ENCODE data around the gene LRP11. TPM values are rescaled to one million over a fixed set of nuclear protein-coding genes. Genes with fewer than 3 reads are reported as not detected.

Gene LRP11
- polyA plus RNA-seq, 3 donors = 0.20 to 0.41 (median 0.32) TPM

- H3K4me2 ChIP-seq (replicated peaks; ENCODE audit: extremely low read depth, low read length, poor library complexity, severe bottlenecking) = no peak overlapping the region
- no peaks in the 10 kb centered on the region for H3K79me2 ChIP-seq (ENCODE audit: insufficient read depth, low read length)
- H3K9me3 ChIP-seq (replicated peaks in 1 of 2; ENCODE audit: control insufficient read depth in 1 of 2, insufficient read depth in 1 of 2, low read length in 2 of 2) = peaks cover 9 to 10% of the 10 kb centered on the region in 2 donors
- no peak overlapping the region for H2AFZ ChIP-seq (ENCODE audit: insufficient read depth, low read depth, low read length, poor library complexity, severe bottlenecking)
- WGBS (ENCODE audit: insufficient coverage) = 74% methylated on average over 6 of the region's 6 CpGs
- H3K27ac ChIP-seq (ENCODE audit: low read depth in 1 of 2, low read length in 2 of 2) = no peak overlapping the region
- DNase-seq = no peak
- H3K4me1 ChIP-seq (ENCODE audit: control insufficient read depth in 1 of 2, insufficient read depth in 2 of 2, low read length in 2 of 2) = no peaks in the 10 kb centered on the region
- Mint-ChIP-seq H3K4me3 (no peak overlapping the region), H3K36me3 (peaks cover 0 to 2% of the 10 kb centered on the region in 2 donors), H3K9me3 (peaks cover 8 to 18% (median 13%) of the 10 kb centered on the region in 7 donors), H3K27ac (no peak overlapping the region), H3K4me1 (no peaks in the 10 kb centered on the region), H3K27me3 (ENCODE audit: low read depth in 3 of 3) (peaks cover 7 to 11% (median 9%) of the 10 kb centered on the region in 3 donors)
- intact Hi-C loops (cut with micrococcal nuclease) = no loop called here
- H4K20me1 ChIP-seq (ENCODE audit: insufficient read depth, low read length) = no peaks in the 10 kb centered on the region
- no peak overlapping the region for H3K9ac ChIP-seq (ENCODE audit: insufficient read depth, low read length, poor library complexity, severe bottlenecking)
- no peaks in the 10 kb centered on the region for H3K27me3 ChIP-seq (ENCODE audit: control insufficient read depth in 2 of 2, insufficient read depth in 2 of 2, low read length in 2 of 2)
- H3K36me3 ChIP-seq (replicated peaks in 1 of 2; ENCODE audit: control insufficient read depth in 1 of 2, insufficient read depth in 2 of 2, low read length in 2 of 2) = no peaks in the 10 kb centered on the region
- no peak overlapping the region for H3K4me3 ChIP-seq (replicated peaks in 1 of 3; ENCODE audit: low read depth in 2 of 3, low read length in 3 of 3)
- no peak for TF ChIP-seq CTCF (IDR thresholded peaks at IDR 0.05)
Observed at GRCh38 chr6:149905911-149906371, 41.8 kb upstream of the LRP11 start.

GRCh38 chr6:149905371-149905910, 41.3 kb upstream of the LRP11 start:
- no peak overlapping the region for H3K4me3 Mint-ChIP-seq
- H3K4me1 Mint-ChIP-seq = no peaks in the 10 kb centered on the region
- H3K4me1 ChIP-seq (ENCODE audit: control insufficient read depth in 1 of 2, insufficient read depth in 2 of 2, low read length in 2 of 2) = no peaks in the 10 kb centered on the region
- no peaks in the 10 kb centered on the region for H3K79me2 ChIP-seq (ENCODE audit: insufficient read depth, low read length)
- intact Hi-C loops (cut with micrococcal nuclease) = no loop called here
- H3K36me3 ChIP-seq (replicated peaks in 1 of 2; ENCODE audit: control insufficient read depth in 1 of 2, insufficient read depth in 2 of 2, low read length in 2 of 2) = no peaks in the 10 kb centered on the region
- peaks cover 9 to 10% of the 10 kb centered on the region in 2 donors for H3K9me3 ChIP-seq (replicated peaks in 1 of 2; ENCODE audit: control insufficient read depth in 1 of 2, insufficient read depth in 1 of 2, low read length in 2 of 2)
- no peak overlapping the region for H3K4me3 ChIP-seq (replicated peaks in 1 of 3; ENCODE audit: low read depth in 2 of 3, low read length in 3 of 3)
- no peak overlapping the region for H3K9ac ChIP-seq (ENCODE audit: insufficient read depth, low read length, poor library complexity, severe bottlenecking)
- peaks cover 8 to 18% (median 13%) of the 10 kb centered on the region in 7 donors for H3K9me3 Mint-ChIP-seq
- DNase-seq = no peak
- H3K27me3 Mint-ChIP-seq (ENCODE audit: low read depth in 3 of 3) = peaks cover 7 to 9% (median 8%) of the 10 kb centered on the region in 3 donors
- no peak overlapping the region for H3K4me2 ChIP-seq (replicated peaks; ENCODE audit: extremely low read depth, low read length, poor library complexity, severe bottlenecking)
- TF ChIP-seq CTCF (IDR thresholded peaks at IDR 0.05) = no peak
- H3K27ac Mint-ChIP-seq = no peak overlapping the region
- H4K20me1 ChIP-seq (ENCODE audit: insufficient read depth, low read length) = no peaks in the 10 kb centered on the region
- WGBS (ENCODE audit: insufficient coverage) = 96% methylated on average over 18 of the region's 18 CpGs
- no peaks in the 10 kb centered on the region for H3K27me3 ChIP-seq (ENCODE audit: control insufficient read depth in 2 of 2, insufficient read depth in 2 of 2, low read length in 2 of 2)
- no peak overlapping the region for H2AFZ ChIP-seq (ENCODE audit: insufficient read depth, low read depth, low read length, poor library complexity, severe bottlenecking)
- H3K27ac ChIP-seq (ENCODE audit: low read depth in 1 of 2, low read length in 2 of 2) = no peak overlapping the region
- H3K36me3 Mint-ChIP-seq = peaks cover 0 to 2% of the 10 kb centered on the region in 2 donors
